IPS-18a (cell line): Measurements from ENCODE around the gene DLD.

Experiments used
- H3K27ac ChIP-seq: one replicate; pipeline ENCODE4 v1.5.1; 2013; ENCODE audit warnings: low read length
- H3K27me3 ChIP-seq: one replicate; pipeline ENCODE4 v1.6.1; 2013; ENCODE audit warnings: mild to moderate bottlenecking, low read length; ENCODE audit not compliant: control insufficient read depth, insufficient read depth
- H3K36me3 ChIP-seq: one replicate; pipeline ENCODE4 v1.6.1; 2013; ENCODE audit warnings: low read depth, low read length; ENCODE audit not compliant: control insufficient read depth
- H3K4me1 ChIP-seq: one replicate; pipeline ENCODE4 v1.6.1; 2013; ENCODE audit warnings: low read depth, low read length; ENCODE audit not compliant: control insufficient read depth
- H3K4me3 ChIP-seq: one replicate; pipeline ENCODE4 v1.5.1; 2013; ENCODE audit warnings: low read length
- H3K9ac ChIP-seq: one replicate; pipeline ENCODE4 v1.6.1; 2013; ENCODE audit warnings: mild to moderate bottlenecking, low read length, moderate library complexity
- H3K9me3 ChIP-seq: one replicate; pipeline ENCODE4 v1.6.1; 2013; ENCODE audit warnings: low read depth, low read length; ENCODE audit not compliant: control insufficient read depth

DLD gene

DNA sequence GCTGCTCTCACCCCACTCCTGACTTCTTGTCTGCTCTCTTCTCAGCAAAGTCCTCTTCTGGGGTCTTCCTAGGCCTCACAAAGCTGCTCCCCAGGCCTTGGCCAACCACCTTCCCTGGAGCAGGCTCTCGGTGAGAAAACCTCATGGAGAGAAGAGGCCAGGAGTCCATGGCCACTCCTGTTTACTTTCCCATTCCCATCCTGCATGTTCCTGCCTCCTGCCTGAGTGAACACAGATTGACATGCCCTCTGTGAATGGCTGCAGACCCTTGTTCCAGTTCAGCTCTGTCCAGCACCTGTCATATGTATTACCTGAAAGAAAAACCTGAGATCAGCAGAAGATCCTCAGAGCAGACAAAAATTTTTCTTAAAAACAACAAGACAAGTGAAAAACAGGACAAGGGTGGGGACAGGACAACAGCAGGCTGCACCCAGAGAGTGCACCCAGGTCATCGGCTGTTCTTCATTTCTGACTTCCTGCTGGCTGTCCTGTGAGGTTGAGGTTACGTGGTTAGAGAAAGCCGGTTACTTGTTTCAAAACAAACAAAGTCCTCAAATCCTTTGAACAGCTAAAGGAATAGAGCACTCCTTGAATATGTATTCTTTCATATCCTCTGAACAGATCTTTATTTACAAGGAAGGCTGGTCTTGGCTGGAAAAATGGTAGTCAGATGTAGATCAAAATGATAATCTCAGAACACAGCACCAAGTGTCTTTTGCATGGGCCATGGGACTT lies 34.0 kb upstream of the DLD start:
- no peaks in the 10 kb centered on the region for H3K4me1 ChIP-seq
- H3K36me3 ChIP-seq: no peaks in the 10 kb centered on the region
- H3K9ac ChIP-seq: no peak overlapping the region
- no peaks in the 10 kb centered on the region for H3K27me3 ChIP-seq
- H3K4me3 ChIP-seq: no peak overlapping the region
- H3K27ac ChIP-seq: no peak overlapping the region
- H3K9me3 ChIP-seq: no peaks in the 10 kb centered on the region

DNA sequence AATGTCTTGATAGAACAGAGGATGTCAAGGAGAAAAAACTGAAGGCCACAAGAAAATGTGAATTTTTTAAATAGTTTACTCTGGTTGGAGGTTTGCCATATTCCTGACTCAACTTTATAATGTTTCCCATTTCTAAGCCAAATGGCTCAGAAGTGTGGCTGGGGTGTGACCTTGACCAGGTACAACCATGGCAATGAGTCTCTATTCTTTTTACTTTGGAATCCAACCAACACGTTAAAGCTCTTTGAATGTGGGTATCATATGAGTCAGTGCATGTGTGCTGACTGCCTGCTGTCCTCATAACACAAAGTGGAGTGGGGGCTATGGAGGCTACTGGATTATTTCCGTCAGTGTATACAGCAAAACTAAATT lies 33.5 kb upstream of the DLD start:
- H3K9ac ChIP-seq: no peak overlapping the region
- no peak overlapping the region for H3K27ac ChIP-seq
- H3K4me3 ChIP-seq: no peak overlapping the region
- no peaks in the 10 kb centered on the region for H3K36me3 ChIP-seq
- H3K27me3 ChIP-seq: no peaks in the 10 kb centered on the region
- no peaks in the 10 kb centered on the region for H3K4me1 ChIP-seq
- H3K9me3 ChIP-seq: no peaks in the 10 kb centered on the region

DNA sequence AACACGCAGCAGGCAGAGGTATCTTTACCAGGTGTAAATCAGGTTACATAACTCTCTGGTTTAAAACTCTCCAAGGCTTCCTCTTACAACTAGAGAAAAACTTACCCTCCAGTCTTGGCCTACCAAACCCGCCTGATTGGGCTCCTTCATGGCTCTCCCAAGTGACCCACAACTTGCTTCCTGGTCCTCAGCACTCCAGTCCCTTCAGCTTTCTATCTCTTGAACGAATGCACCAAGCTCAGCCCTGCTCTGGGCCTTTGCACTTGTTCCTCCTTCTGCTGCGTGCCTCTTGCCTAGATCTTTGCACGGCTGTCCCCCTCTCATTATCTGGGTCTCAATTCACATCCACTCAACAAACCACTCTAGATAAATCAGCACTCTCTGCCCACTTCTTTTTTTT lies 32.7 kb upstream of the DLD start:
- no peak overlapping the region for H3K27ac ChIP-seq
- no peak overlapping the region for H3K4me3 ChIP-seq
- no peaks in the 10 kb centered on the region for H3K4me1 ChIP-seq
- no peaks in the 10 kb centered on the region for H3K27me3 ChIP-seq
- H3K9ac ChIP-seq: no peak overlapping the region
- H3K9me3 ChIP-seq: no peaks in the 10 kb centered on the region
- H3K36me3 ChIP-seq: no peaks in the 10 kb centered on the region

DNA sequence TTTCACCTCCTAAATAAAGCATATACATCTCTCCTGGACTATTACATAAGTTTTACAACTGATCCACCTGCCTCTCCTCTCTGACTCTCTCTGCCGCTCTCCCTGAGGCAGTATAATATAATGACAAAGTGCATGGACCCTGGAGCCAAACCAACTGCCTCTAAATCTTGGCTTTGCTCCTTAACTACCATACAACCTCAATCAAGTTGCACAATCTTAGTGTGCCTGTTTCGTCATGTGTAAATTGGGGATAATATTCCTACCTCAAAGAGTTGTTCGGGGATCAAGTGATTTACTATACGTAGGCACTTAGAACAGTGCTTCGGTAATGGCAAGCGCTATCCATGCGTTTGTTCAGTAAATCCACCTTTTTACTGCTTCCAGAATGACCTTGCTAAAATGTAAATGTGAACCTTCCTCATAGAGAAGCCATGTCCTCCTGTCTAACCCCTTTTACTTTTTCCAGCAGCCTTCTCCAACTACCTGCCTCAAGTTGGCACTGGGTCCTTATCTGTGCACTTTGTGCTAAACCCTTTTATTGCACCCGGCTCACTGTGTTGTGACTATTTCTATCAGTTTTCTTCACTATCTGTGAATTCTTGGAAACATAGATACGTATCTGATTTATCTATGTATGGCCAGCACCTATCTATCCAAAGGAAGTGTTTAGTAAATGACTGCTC lies 30.6 kb upstream of the DLD start:
- Histone ChIP-seq H3K9ac (no peak overlapping the region), H3K27me3 (no peaks in the 10 kb centered on the region), H3K4me1 (no peaks in the 10 kb centered on the region), H3K36me3 (no peaks in the 10 kb centered on the region), H3K27ac (no peak overlapping the region), H3K9me3 (no peaks in the 10 kb centered on the region), H3K4me3 (no peak overlapping the region)

DNA sequence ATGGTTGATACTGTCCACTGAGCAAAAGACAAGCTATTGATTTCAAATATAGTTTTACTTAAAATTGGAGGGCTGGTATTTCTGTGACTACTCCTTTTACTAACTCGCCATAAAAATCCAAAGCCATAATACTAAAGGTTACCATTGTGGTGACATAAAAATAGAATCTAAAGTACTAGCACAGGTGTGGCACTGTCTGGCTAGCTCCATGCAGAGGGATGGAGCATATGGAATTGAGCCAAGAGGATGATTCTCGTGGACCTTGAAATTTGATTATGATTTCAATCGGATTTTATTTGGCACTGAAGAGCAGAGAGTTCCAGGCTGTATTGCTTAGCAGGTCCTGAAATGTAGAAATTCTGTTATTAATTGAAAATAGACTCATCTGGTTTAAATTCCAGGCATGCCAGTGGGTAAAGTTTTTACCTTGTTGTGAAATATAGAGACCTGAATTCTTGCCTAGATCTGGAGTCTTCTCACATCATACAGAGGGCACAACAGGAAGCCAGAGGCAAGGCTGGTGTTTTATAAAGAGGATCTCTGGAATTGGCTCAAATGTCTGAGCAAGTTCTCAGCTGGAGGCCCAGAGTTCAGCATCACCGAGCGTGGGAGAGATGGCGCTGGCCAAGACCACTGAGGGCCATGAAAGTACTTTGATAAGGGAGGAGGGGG lies 29.9 kb upstream of the DLD start:
- no peak overlapping the region for H3K4me3 ChIP-seq
- no peaks in the 10 kb centered on the region for H3K4me1 ChIP-seq
- H3K27me3 ChIP-seq: no peaks in the 10 kb centered on the region
- H3K27ac ChIP-seq: no peak overlapping the region
- H3K9me3 ChIP-seq: no peaks in the 10 kb centered on the region
- H3K9ac ChIP-seq: no peak overlapping the region
- no peaks in the 10 kb centered on the region for H3K36me3 ChIP-seq

DNA sequence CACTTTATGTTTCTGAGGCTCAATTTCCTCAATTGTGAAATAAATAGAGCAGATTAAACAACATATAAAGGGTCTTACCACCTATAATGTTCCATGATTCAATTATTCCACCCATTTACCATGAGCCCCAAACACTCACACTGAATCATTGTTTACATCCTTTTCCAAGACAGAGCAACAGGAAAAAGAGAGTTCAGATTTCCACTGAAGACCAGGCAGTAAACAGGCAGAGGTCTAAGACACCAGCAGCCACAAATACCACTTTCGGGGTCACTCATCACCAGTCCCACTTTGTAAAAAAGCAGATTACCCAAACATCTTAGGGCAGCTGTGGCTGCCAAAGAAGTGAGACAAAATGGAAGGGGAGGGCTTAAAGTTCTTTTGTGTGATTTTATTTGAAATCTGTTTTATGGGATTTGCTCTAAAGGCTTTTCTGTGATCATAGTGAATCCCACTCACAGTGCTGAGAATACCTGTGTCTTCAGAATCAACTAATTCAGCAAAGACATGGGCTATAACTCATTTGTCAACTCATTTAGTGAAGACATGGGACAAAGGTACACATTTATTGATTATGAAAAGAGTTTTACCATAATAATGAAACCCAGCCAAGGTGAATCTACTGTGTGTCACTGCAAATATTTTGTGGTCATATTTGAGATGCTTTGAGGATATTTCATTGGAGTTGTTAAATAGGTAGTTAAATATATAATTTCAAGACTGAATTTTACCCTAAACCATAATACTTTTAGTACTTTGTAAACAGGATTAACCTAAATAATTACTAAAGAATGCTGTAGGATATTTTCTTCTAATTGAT lies 24.8 kb upstream of the DLD start:
- H3K27ac ChIP-seq: no peak overlapping the region
- no peak overlapping the region for H3K9ac ChIP-seq
- no peaks in the 10 kb centered on the region for H3K36me3 ChIP-seq
- H3K4me3 ChIP-seq: no peak overlapping the region
- H3K9me3 ChIP-seq: no peaks in the 10 kb centered on the region
- no peaks in the 10 kb centered on the region for H3K27me3 ChIP-seq
- no peaks in the 10 kb centered on the region for H3K4me1 ChIP-seq

DNA sequence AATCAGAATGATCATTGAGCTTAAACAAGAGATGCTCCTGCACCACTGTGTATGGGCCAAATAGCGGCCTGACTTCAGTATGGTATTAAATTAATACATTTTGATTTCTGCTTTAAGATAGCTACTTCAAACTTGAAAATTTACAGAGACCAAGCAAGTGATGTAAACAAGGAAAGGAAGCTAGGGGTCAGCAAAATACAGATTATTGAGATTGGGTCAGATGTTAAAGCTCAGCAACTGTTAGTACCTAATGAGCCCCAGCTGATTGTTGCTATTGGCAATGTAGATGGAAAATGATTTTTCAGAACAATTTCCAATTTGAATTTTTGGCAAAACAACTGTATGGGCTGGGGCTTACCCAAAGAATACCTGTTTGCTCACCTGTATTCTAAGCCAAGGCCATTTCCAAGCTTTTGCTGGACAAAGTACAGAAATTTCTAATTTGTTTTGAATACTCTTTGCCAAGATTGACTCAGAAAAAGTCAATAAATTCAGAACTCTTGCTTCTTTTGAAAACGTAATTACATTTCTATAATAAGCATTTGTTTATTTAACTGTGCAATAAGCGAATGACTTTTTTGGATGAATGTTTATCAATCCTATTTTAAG lies 23.0 kb upstream of the DLD start:
- Histone ChIP-seq H3K9ac (no peak overlapping the region), H3K4me3 (no peak overlapping the region), H3K36me3 (no peaks in the 10 kb centered on the region), H3K9me3 (no peaks in the 10 kb centered on the region), H3K4me1 (no peaks in the 10 kb centered on the region), H3K27me3 (no peaks in the 10 kb centered on the region), H3K27ac (no peak overlapping the region)

DNA sequence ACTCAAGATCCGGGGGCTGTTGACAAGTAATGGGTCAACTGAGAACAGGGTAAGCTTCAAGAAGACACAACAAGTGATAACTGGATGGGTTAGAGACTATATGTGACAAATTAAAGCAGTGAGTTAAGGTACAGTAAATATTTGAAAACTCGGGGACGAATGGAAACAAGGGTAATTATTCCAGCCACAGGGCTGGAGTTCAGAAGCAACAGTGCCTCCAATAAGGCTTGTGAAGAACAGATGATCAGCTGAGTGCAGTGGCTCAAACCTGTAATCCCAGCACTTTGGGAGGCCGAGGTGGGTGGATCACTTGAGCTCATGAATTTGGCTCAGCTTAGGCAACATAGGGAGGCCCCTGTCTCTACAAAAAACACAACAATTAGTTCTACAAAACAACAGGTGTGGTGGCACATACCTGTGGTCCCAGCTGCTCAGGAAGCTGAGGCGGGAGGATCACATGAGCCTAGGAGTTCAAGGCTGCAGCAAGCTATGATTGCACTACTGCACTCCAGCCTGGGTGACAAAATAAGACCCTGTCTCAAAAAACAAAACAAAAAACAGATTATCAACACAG lies 20.5 kb upstream of the DLD start:
- Histone ChIP-seq H3K9ac (no peak overlapping the region), H3K9me3 (no peaks in the 10 kb centered on the region), H3K4me1 (no peaks in the 10 kb centered on the region), H3K27ac (no peak overlapping the region), H3K27me3 (no peaks in the 10 kb centered on the region), H3K4me3 (no peak overlapping the region), H3K36me3 (no peaks in the 10 kb centered on the region)

DNA sequence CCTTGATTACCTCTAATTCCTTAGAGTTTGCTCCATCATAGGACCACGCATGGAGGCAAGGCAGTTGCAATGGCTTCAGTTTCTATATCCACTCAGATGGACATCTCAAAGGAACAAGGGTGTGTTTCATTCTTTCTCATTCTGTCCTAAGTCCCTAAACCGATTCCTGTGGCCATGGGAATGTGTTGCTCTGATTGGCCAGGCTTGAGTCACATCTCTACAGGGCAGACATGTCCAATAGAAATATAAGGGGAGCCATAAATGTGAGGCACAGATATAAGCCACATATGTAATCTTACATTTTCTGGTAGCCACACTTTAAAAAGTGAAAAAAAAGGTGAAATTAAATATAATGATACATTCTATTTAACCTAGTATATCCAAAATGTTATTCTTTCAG lies 16.9 kb upstream of the DLD start:
- H3K9ac ChIP-seq: no peak overlapping the region
- no peaks in the 10 kb centered on the region for H3K9me3 ChIP-seq
- H3K4me3 ChIP-seq: no peak overlapping the region
- no peak overlapping the region for H3K27ac ChIP-seq
- H3K4me1 ChIP-seq: no peaks in the 10 kb centered on the region
- H3K36me3 ChIP-seq: no peaks in the 10 kb centered on the region
- H3K27me3 ChIP-seq: no peaks in the 10 kb centered on the region

DNA sequence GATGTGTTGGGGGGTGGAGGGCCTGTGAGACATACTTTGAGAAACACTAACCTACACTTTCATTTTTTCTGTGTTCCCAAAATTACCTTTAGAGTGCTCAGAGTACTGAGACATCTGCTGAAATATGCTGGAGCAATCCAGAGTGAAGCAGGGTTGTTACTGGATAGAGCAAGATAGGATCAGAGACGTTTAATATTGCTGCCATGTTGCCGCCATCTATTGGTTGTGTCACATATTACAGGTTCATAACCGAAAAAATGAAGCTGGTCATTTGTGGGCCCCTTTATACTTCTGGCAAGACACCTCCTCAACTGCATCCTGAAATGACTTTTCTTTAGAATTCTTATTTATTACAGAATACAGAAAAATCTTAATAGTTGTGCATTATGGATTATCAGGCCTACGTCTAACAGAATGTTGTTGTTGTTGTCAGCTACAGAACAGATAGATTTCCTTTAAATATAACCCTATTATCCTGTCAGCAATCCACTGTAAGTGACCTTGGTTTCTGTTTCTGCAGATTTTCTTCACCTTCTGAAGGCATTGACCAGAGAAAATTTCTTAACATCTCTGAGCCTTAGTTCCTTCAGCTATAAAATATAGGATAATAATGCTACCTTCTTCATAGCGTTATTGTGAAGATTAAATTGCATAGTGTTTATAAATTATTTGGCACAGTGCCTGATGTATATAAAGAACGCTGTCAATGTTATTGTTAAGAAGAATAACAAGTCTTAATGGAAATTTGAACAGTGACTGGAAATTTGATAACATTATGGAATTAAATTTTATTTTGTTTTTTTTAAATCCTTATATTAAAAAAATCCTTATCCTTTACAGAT lies 16.2 kb upstream of the DLD start:
- H3K4me1 ChIP-seq: no peaks in the 10 kb centered on the region
- no peak overlapping the region for H3K9ac ChIP-seq
- no peak overlapping the region for H3K27ac ChIP-seq
- no peaks in the 10 kb centered on the region for H3K36me3 ChIP-seq
- no peaks in the 10 kb centered on the region for H3K9me3 ChIP-seq
- H3K27me3 ChIP-seq: no peaks in the 10 kb centered on the region
- no peak overlapping the region for H3K4me3 ChIP-seq
